CD1c-positive myeloid dendritic cell (primary cell): Measurements from ENCODE around the gene PITX1.
"Not testable (repeated sequence)": the region's sequence is repeated elsewhere in the genome, so short reads cannot be mapped to it uniquely, and the experiment has no call there.

Source experiments
- DNase-seq: peaks from one replicate; pipeline ENCODE4 v3.0.0-alpha.2; 2016; ENCODE audit errors: extremely low spot score

Gene PITX1

DNA sequence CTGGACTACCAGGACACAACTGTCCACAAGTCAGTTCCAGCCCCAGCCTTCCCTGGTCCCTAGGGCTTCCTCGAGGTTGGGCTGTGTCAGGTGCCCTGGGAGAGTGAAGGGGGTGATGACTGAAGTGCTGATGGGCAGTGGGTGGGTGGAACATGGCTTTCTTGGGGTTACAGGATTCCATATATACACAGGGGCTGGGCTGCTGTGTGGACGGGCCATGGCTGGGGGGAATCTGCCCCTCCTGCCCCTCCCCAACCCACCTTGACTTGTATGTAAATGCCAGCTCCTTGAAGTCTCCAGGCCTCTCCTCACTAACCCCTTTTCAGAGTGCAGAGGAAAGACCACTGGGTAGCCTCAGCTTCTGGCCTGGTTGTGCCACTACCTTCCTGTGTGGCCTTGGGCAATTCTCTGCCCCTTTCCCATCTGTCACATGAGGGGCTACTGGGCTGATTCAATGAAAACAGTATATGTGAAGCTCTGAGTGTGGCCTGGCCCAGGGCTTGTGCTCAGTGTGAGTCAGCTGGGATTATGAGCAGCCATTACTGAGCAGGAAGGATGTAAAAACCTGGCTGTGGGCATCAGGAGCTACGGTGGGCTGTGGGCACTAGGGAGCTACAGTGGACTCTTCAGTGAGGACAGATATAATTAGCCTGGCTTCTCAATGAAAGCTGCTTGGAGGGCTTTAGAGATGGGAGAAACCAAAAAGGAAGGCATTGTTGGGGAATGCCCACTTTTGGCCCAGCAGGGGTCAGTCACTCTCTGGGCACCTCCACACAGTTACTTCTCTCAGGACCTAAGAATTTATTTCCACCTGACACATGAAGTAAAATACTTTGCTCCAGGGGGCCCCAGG is 23.3 kb downstream of the PITX1 start:
- DNase-seq: peak; percentile 24

GRCh38 chr5:135009736-135010501 is 24.1 kb downstream of the PITX1 start:
- no peak for DNase-seq

DNA sequence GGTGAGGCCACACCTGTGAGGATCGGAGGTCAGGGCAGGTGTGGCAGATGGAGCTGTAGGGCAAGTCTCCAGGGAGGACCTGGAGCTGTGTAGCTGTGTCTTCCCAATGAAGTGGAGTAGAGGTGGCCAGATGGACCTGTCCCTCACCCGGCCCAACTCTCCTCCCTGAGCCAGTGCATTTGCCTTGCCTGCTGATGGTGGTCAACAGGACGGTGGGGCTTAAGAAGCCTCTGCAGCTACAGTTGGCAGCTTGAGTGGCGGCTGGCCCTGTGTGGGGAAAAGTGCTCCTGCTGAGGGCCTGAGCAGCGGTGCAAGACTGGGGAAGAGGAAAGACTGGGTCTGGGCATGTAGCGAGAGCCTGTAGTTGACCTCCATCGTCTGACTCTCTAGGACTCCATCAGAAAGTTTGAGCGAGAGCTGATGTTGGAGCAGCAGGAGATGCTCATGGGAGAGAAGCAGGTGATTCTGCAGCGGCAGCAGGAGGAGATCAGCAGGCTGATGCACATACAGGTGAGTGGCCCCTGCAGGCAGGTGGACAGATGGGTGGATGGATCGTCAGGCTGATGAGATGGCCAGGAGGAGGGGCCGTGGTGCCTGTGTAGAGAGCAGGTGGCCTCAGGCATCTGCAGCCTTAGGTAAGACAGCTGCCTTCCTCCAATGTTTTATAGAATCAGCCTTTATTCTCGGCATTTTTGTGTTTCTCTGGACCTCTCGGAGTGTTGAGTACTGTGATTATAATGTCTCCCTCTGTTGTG is 24.9 kb downstream of the PITX1 start:
- DNase-seq: no peak

DNA sequence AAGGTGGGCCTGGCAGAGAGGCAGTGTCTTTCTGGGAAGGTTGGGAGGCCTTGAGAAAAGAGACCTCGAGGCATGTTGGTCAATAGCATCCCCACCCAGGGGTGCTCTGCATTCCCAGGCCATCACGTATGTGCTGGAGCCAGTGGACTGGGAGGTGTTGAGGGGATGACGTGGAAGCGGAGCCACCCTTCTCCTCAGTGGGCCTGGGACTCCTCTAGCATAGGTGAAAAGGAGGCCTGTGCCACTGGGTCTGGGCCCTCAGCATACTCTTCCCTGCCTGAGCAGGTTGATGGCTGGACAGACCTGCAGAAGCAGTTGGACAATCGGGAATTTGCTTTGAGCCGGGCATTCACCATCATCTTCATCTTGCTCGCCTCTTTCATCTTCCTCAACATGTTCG is 25.5 kb downstream of the PITX1 start:
- DNase-seq: no peak

GRCh38 chr5:135007749-135008363 is 26.2 kb downstream of the PITX1 start:
- no peak for DNase-seq

DNA sequence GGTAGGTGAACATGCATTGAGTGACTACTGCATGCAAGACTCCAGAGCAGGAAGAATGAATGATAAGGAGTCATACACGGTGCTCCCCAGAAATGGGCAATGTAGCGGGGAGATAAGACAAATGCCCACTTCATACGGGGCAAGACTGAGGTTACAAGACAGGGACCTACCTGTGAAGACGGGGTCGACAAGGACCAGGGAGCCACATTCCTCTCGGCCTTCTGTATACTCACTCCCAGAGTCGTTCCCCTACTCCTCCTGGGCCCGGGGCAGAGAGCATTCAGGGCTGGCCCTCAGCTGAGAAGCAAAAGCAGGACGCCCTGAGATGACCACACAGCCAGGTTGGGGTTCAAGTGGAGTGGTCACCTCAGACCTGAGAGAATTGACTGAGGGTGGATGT is 26.7 kb downstream of the PITX1 start:
- no peak for DNase-seq

DNA sequence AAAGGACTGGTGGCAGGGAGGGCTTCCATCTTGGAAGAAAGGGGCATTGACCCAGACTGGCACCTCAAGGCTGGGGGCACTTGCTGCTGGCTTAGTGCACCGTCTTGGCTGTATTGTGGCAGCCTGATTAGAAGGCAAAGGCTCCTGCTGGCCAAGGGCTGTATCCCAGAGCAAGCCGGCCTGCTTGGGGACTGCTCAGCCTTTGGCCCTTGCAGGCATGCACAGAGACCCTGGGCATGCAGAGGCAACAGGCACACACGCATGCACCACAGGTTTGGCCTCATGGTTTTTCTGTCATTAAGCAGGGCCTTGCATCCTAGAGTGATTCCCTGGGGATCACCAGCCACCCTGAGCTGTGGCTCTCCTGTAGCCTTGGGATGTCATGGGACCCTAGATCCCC is 29.0 kb downstream of the PITX1 start:
- DNase-seq: no peak

DNA sequence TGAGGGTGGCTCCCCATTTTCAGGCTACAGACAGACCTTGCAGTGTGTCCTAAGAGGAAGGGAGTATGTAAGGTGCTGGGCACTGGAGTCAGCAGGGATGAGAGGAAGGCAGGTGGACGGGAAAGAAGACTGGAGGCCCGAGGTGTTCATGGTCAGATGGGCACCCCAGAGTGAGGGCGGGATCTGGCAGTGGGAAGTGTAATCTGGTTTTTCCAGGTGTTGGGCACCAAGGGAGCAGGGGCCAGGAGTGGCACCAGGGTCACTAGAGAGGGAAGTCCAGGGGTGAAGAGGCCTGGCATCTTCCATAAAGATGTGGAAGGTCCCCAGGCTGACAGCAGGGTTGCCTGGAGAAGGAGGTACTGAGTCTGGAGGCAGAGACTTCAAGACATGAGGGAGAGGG is 29.7 kb downstream of the PITX1 start:
- DNase-seq: no peak

GRCh38 chr5:134998068-134998467 is 36.0 kb downstream of the PITX1 start:
- not testable (repeated sequence) for DNase-seq

GRCh38 chr5:134997015-134997414 is 37.0 kb downstream of the PITX1 start:
- DNase-seq: no peak

DNA sequence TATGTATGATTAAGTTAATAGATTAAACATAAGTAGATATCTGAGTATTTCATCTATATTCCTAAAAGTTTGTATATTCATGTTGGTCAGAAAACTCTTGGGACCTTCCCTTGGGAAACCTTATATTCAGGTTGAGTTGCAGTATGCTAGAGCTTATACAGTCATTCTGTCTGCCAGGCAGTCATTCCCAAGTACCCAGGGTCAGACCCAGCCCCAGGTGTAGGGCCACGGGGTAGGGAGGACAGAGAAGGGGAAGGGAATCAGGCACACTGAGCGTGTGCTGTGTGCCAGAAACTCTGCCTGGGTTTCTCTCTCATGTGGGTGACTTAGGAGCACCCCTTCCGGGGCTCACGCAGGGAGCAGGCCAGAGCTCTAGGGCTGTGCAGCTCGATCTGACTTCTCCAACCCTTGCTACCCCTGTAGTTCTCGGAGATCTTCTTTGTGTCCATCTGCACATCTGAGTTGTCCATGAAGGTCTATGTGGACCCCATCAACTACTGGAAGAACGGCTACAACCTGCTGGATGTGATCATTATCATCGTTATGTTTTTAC is 38.1 kb downstream of the PITX1 start:
- no peak for DNase-seq

- no peak for DNase-seq
Observed at GRCh38 chr5:134994560-134995156, 39.4 kb downstream of the PITX1 start.

GRCh38 chr5:134993161-134993560 is 40.9 kb downstream of the PITX1 start:
- DNase-seq: no peak

- DNase-seq: no peak
Observed at GRCh38 chr5:134992148-134992547, 41.9 kb downstream of the PITX1 start.

DNA sequence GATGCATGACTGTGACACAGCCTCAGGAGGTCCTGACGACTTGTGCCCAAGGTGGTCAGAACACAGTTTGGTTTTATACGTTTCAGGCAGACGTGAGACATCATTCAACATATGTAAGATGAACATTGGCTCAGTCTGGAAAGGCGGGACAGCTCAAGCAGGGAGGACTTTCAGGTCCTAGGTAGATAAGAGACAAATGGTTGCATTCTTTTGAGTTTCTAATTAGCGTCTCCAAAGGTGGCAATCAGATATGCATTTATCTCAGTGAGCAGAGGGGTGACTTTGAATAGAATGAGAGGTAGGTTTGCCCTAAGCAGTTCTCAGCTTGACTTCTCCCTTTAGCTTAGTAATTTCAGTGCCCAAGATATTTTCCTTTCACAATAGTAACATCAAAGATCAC is 43.8 kb downstream of the PITX1 start:
- not testable (repeated sequence) for DNase-seq

GRCh38 chr5:134989266-134989830 is 44.7 kb downstream of the PITX1 start:
- no peak for DNase-seq

GRCh38 chr5:134982230-134982629 is 51.8 kb downstream of the PITX1 start:
- DNase-seq: no peak

- DNase-seq: no peak
Observed at GRCh38 chr5:134979416-134979815, 54.6 kb downstream of the PITX1 start.
